Effector CD8-positive, alpha-beta T cell (primary cell): ENCODE measurements around the gene DGKD.

Experiments used
- DNase-seq: peaks from one replicate; lab custom pipeline; 2025; lab: John Stamatoyannopoulos, UW

The DGKD gene

DNA sequence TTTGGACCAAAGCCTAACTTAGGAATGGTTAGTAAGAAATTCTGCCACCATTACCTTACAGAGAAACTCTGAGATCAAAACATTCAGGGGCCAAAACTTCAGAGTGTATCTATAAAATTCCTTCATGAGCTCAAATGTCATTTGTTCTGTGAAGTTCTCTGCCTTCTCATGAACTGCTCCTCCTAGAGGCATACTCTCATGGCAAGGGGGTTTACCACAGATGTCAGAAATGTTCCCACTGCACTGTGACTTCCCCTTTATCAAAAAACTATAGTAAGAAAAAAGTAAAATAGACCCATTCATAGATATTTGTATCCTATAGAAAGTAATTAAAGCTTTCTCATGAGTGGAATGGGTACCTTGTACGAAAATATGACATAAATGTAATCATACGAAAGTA lies 143.8 kb downstream of the DGKD start:
- DNase-seq: no peak

GRCh38 chr2:233499928-233500327 lies 145.6 kb downstream of the DGKD start:
- DNase-seq: no peak

DNA sequence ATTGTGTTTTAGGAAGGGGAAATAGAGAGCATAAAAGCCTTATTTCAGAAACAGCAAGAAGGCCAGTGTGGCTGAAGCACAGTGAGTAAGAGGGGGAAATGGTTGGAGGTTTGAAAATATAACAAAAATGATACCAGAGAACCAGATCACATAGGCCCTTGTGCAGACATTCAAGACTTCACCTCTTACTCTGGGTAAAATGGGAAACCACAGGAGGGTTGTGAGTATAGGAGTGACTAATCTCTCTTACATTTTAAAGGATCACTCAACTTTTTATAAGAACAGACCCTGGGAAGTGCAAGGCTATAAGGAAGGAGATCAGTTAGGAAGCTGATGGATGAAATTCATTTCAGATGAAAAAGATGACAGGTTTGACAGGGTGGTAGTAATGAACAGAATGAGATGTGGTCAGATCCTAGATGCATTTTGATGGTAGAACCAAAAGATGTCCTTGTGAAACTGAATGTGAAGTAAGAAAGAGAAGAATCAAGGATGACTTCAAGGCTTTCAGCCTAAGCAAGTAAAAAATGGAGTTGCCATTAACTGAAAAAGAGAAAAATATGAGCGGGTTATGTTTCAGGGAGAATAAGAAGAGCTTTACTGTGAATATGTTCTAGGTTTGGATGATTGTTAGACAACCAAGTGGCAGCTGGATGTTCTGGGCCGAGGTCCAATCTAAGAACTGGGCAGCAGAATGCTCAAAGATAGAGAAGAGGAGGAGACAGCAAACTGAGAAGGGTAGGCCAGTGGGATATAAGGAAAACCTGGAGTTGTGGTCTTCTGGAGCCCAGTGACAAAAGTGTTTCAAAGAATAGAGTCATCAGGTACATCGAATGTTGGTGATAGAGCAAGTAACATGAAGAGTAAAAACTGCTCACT lies 147.1 kb downstream of the DGKD start:
- DNase-seq: no peak

- no peak for DNase-seq
Measured at GRCh38 chr2:233503481-233503880, 149.2 kb downstream of the DGKD start.

DNA sequence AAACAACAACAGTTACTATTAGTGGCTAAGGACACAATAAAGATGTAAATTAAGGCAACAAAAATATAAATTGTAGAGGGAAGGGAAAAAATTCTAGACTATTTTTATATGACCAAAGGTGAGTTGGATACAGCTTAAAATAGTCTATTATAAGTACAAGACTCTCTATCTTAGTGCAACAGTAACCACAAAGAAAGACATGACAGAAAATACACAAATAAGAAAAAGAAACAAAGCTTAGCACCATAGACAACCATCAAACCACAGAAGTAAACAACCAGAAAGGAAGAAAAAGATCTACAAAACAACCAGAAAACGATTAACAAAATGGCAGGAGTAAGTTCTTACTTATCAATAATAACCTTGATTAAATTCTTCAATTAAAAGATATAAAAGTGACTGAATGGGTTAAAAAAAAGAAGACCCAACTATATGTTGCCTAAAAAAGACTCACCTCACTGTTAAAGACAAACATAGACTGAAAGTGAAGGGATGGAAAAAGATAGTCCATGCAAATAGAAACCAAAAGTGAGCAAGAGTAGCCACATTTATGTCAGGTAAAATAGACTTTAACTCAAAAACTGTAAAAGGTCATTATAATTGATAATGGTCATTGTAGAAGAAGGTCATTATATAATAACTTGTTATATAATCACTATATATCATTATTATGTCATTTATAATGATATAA lies 149.8 kb downstream of the DGKD start:
- no peak for DNase-seq

DNA sequence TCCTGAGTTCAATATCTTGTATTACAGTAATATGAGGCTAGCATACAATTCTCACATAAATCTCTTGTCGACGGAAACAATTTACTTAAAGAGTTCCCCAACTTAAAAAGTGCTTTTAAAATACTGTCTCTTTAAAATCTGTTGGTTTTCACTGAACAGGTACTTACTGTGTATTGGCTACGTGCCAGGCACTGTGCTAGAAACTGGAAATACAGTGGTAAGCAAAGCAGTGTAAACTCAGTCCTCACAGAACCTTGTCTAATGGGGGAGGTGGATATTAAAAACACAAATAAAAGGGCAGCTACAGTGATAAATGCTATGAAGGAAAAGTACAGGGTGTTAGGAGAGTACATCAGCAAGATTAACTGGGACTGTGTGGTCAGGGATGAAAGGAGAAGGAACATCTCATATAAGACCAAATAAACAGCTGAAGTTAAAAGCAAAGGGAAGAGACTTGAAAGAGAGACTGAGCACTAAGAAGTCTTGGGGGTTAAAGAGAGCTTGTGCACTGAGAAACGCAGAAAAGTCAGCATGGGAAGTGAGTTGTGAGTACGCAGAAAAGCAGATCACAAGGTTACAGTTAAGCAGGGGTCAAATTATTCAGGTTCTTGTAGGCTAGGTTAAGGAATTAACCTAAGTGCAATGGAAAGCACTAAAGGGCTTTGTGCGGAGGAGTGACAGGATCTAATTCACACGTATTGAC lies 159.8 kb downstream of the DGKD start:
- DNase-seq: no peak

- DNase-seq: no peak
Measured at GRCh38 chr2:233519787-233520611, 165.7 kb downstream of the DGKD start.
